ENCODE data around the gene IRX4. TPM values are rescaled to one million over a fixed set of nuclear protein-coding genes. Genes with fewer than 3 reads are reported as not detected.

IRX4 gene
- total RNA-seq, 1 donor from 2014 or later = 0.68 TPM

DNA sequence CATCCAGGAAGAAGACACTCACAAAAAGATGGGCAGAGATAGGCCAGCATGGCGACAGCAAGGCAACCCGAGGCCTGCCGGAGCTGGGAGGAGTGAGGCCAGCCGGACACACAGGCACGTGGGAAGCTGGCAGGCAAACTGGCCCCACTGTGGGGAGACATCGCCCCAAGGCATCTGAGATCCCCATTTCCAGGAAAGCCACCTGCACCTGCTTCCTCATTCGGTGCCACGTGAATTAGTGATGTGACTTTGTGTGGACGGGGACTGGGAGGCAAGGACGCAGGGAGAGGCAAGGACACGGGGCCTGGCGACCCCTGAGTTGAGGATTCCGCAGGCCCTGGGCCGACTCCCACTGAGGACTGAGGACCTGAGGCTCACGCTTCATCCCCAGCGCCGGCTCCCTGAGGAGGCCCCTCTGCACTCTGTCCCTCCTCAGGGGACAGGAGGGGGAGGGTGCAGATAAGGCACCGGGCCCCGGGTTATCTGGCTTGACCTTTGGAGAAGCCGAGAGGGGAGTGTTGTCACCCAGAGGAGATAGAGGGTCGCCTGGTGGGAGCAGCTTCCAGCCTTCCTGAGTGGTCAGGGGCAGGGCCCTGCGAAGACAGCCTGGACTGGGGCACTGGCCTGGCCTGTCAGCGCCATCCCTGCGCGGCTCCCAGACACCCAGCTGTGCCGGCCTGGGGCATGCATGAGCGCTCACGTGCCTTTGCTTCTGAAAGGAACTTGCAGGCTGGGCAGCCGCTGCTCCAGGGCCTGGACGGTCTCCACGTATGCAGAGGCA is 41.8 kb downstream of the IRX4 start:
- Histone ChIP-seq H3K4me3 (ENCODE audit: insufficient read depth, low read depth, low read length) (no peak overlapping the region), H3K4me2 (ENCODE audit: low read length) (no peak overlapping the region), H2AFZ (ENCODE audit: low read depth, low read length) (no peak overlapping the region), H3K27me3 (ENCODE audit: insufficient read depth, low read length) (peaks cover 2% of the 10 kb centered on the region), H3K36me3 (ENCODE audit: insufficient read depth, low read length) (no peaks in the 10 kb centered on the region), H3K27ac (ENCODE audit: low read depth, low read length) (no peak overlapping the region), H3K79me2 (ENCODE audit: insufficient read depth, low read length) (no peaks in the 10 kb centered on the region), H4K20me1 (ENCODE audit: insufficient read depth, low read length) (no peaks in the 10 kb centered on the region), H3K9me3 (ENCODE audit: insufficient read depth, low read depth, low read length) (no peaks in the 10 kb centered on the region), H3K4me1 (ENCODE audit: insufficient read depth, low read length) (no peaks in the 10 kb centered on the region), H3K9ac (ENCODE audit: low read length) (no peak overlapping the region)
- Mint-ChIP-seq H3K9me3 (ENCODE audit: unreplicated experiment) (no peaks in the 10 kb centered on the region), H3K4me1 (ENCODE audit: low read depth, unreplicated experiment) (no peaks in the 10 kb centered on the region), H3K4me3 (ENCODE audit: unreplicated experiment) (no peak overlapping the region), H3K27ac (ENCODE audit: unreplicated experiment) (no peak overlapping the region), H3K36me3 (ENCODE audit: low read depth, unreplicated experiment) (no peaks in the 10 kb centered on the region), H3K27me3 (ENCODE audit: low read depth, unreplicated experiment) (peaks cover 34% of the 10 kb centered on the region)
- FAIRE-seq (no peak), DNase-seq (ENCODE audit: low read depth) (no peak)
- TF ChIP-seq, protein P1, sequence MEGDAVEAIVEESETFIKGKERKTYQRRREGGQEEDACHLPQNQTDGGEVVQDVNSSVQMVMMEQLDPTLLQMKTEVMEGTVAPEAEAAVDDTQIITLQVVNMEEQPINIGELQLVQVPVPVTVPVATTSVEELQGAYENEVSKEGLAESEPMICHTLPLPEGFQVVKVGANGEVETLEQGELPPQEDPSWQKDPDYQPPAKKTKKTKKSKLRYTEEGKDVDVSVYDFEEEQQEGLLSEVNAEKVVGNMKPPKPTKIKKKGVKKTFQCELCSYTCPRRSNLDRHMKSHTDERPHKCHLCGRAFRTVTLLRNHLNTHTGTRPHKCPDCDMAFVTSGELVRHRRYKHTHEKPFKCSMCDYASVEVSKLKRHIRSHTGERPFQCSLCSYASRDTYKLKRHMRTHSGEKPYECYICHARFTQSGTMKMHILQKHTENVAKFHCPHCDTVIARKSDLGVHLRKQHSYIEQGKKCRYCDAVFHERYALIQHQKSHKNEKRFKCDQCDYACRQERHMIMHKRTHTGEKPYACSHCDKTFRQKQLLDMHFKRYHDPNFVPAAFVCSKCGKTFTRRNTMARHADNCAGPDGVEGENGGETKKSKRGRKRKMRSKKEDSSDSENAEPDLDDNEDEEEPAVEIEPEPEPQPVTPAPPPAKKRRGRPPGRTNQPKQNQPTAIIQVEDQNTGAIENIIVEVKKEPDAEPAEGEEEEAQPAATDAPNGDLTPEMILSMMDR (IDR thresholded peaks at IDR 0.05; ENCODE audit: insufficient read depth, low read depth, low read length) = no peak
- no peak for TF ChIP-seq EZH2 (IDR thresholded peaks at IDR 0.05; ENCODE audit: insufficient read depth, low read length)

DNA sequence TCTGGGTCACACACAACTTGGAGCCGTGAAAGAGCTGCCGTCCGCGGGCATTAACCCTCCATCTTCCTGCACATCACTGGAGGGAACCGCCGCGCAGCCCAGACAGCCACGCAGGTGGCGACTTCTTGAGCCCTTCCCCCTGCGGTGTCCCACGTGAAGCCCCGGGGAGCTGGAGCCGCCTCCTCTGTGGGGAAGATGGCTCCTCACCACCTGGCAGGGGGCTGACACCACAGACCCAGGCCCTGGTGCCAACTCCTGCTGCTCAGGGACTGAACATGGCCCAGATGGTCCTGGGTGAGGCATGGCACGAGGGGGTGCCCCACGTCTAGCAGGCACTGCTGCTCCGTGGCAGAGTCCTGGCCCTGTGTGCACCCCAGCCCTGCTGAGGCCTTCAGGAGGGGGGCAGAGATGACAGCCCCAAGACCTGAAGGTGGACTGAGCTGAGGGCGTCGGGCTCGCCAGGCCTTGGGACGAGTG is 42.6 kb downstream of the IRX4 start:
- DNase-seq (ENCODE audit: low read depth) (no peak), FAIRE-seq (no peak)
- no peaks in the 10 kb centered on the region for H3K36me3 Mint-ChIP-seq (ENCODE audit: low read depth, unreplicated experiment)
- H3K9me3 ChIP-seq (ENCODE audit: insufficient read depth, low read depth, low read length) = no peaks in the 10 kb centered on the region
- no peaks in the 10 kb centered on the region for H3K9me3 Mint-ChIP-seq (ENCODE audit: unreplicated experiment)
- H3K27me3 ChIP-seq (ENCODE audit: insufficient read depth, low read length) = peaks cover 2% of the 10 kb centered on the region
- H3K27ac Mint-ChIP-seq (ENCODE audit: unreplicated experiment) = no peak overlapping the region
- H2AFZ ChIP-seq (ENCODE audit: low read depth, low read length) = no peak overlapping the region
- H3K27me3 Mint-ChIP-seq (ENCODE audit: low read depth, unreplicated experiment) = peaks cover 38% of the 10 kb centered on the region
- H3K4me2 ChIP-seq (ENCODE audit: low read length) = no peak overlapping the region
- no peak overlapping the region for H3K4me3 ChIP-seq (ENCODE audit: insufficient read depth, low read depth, low read length)
- no peaks in the 10 kb centered on the region for H3K4me1 Mint-ChIP-seq (ENCODE audit: low read depth, unreplicated experiment)
- no peaks in the 10 kb centered on the region for H3K36me3 ChIP-seq (ENCODE audit: insufficient read depth, low read length)
- H3K9ac ChIP-seq (ENCODE audit: low read length) = no peak overlapping the region
- TF ChIP-seq, protein P1 (IDR thresholded peaks at IDR 0.05; ENCODE audit: insufficient read depth, low read depth, low read length) = no peak
- no peak for TF ChIP-seq EZH2 (IDR thresholded peaks at IDR 0.05; ENCODE audit: insufficient read depth, low read length)
- no peak overlapping the region for H3K27ac ChIP-seq (ENCODE audit: low read depth, low read length)
- H4K20me1 ChIP-seq (ENCODE audit: insufficient read depth, low read length) = no peaks in the 10 kb centered on the region
- H3K4me1 ChIP-seq (ENCODE audit: insufficient read depth, low read length) = no peaks in the 10 kb centered on the region
- no peaks in the 10 kb centered on the region for H3K79me2 ChIP-seq (ENCODE audit: insufficient read depth, low read length)
- no peak overlapping the region for H3K4me3 Mint-ChIP-seq (ENCODE audit: unreplicated experiment)

DNA sequence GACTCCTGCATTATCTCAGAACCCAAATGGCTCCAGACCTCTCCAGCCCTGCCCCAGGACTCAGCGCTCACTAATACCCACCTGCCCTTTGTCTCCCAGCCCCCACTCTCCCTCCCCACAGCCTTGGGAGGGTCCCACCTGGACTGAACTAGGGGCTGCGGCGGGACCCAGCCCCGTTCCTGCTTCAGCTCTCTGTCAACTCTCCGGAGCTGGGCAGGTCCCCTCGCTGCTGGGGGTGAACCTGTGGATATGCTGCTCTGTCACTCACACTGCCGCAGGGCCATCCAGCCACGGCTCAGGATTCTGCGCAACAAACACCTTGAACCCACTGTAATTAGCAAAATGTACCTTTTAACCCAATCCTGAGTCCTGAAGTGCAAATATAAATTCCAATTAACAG is 44.7 kb downstream of the IRX4 start:
- H3K36me3 Mint-ChIP-seq (ENCODE audit: low read depth, unreplicated experiment) = peaks cover 3% of the 10 kb centered on the region
- Histone ChIP-seq H3K79me2 (ENCODE audit: insufficient read depth, low read length) (no peaks in the 10 kb centered on the region), H3K27me3 (ENCODE audit: insufficient read depth, low read length) (peaks cover 5% of the 10 kb centered on the region), H3K4me2 (ENCODE audit: low read length) (no peak overlapping the region), H3K9ac (ENCODE audit: low read length) (no peak overlapping the region), H4K20me1 (ENCODE audit: insufficient read depth, low read length) (no peaks in the 10 kb centered on the region), H3K9me3 (ENCODE audit: insufficient read depth, low read depth, low read length) (no peaks in the 10 kb centered on the region), H3K36me3 (ENCODE audit: insufficient read depth, low read length) (no peaks in the 10 kb centered on the region), H3K4me1 (ENCODE audit: insufficient read depth, low read length) (no peaks in the 10 kb centered on the region), H3K27ac (ENCODE audit: low read depth, low read length) (no peak overlapping the region), H3K4me3 (ENCODE audit: insufficient read depth, low read depth, low read length) (no peak overlapping the region), H2AFZ (ENCODE audit: low read depth, low read length) (no peak overlapping the region)
- TF ChIP-seq, protein P1 (IDR thresholded peaks at IDR 0.05; ENCODE audit: insufficient read depth, low read depth, low read length) = no peak
- no peak for TF ChIP-seq EZH2 (IDR thresholded peaks at IDR 0.05; ENCODE audit: insufficient read depth, low read length)
- DNase-seq (ENCODE audit: low read depth) (no peak), FAIRE-seq (no peak)
- H3K9me3 Mint-ChIP-seq (ENCODE audit: unreplicated experiment) = no peaks in the 10 kb centered on the region
- no peak overlapping the region for H3K4me3 Mint-ChIP-seq (ENCODE audit: unreplicated experiment)
- peaks cover 49% of the 10 kb centered on the region for H3K27me3 Mint-ChIP-seq (ENCODE audit: low read depth, unreplicated experiment)
- H3K4me1 Mint-ChIP-seq (ENCODE audit: low read depth, unreplicated experiment) = no peaks in the 10 kb centered on the region
- H3K27ac Mint-ChIP-seq (ENCODE audit: unreplicated experiment) = no peak overlapping the region
